Measurements from ENCODE around the gene CEP57L1.
"Not testable (repeated sequence)": the region's sequence is repeated elsewhere in the genome, so short reads cannot be mapped to it uniquely, and the experiment has no call there.

The CEP57L1 gene

GRCh38 chr6:109081516-109082187 is 13.7 kb upstream of the CEP57L1 start:
- Histone ChIP-seq H3K36me3 (ENCODE audit: insufficient read depth) (no peaks in the 10 kb centered on the region), H3K4me1 (ENCODE audit: low read depth, poor library complexity, severe bottlenecking) (peaks cover 8% of the 10 kb centered on the region), H3K4me2 (no peak overlapping the region), H3K9ac (no peak overlapping the region), H3K4me3 (IDR thresholded peaks at IDR 0.05; ENCODE audit: insufficient read depth, low read depth, low read length) (no peak overlapping the region), H3K27me3 (ENCODE audit: insufficient read depth, low read depth) (no peaks in the 10 kb centered on the region), H3K79me2 (ENCODE audit: insufficient read depth, low read depth) (no peaks in the 10 kb centered on the region), H3K27ac (no peak overlapping the region), H2AFZ (ENCODE audit: low read depth) (no peak overlapping the region), H4K20me1 (ENCODE audit: insufficient read depth) (no peaks in the 10 kb centered on the region)
- no peak for TF ChIP-seq CTCF (conservative IDR thresholded peaks at IDR 0.05; ENCODE audit: low read depth, low read length)

GRCh38 chr6:109082188-109082577 is 13.1 kb upstream of the CEP57L1 start:
- Histone ChIP-seq H3K36me3 (ENCODE audit: insufficient read depth) (no peaks in the 10 kb centered on the region), H3K27me3 (ENCODE audit: insufficient read depth, low read depth) (no peaks in the 10 kb centered on the region), H3K4me3 (IDR thresholded peaks at IDR 0.05; ENCODE audit: insufficient read depth, low read depth, low read length) (no peak overlapping the region), H3K4me1 (ENCODE audit: low read depth, poor library complexity, severe bottlenecking) (peaks cover 8% of the 10 kb centered on the region), H2AFZ (ENCODE audit: low read depth) (no peak overlapping the region), H4K20me1 (ENCODE audit: insufficient read depth) (no peaks in the 10 kb centered on the region), H3K4me2 (no peak overlapping the region), H3K27ac (no peak overlapping the region), H3K9ac (no peak overlapping the region), H3K79me2 (ENCODE audit: insufficient read depth, low read depth) (no peaks in the 10 kb centered on the region)
- TF ChIP-seq CTCF (conservative IDR thresholded peaks at IDR 0.05; ENCODE audit: low read depth, low read length) = no peak

- no peak for TF ChIP-seq CTCF (conservative IDR thresholded peaks at IDR 0.05; ENCODE audit: low read depth, low read length)
- H2AFZ ChIP-seq (ENCODE audit: low read depth) = no peak overlapping the region
- no peaks in the 10 kb centered on the region for H3K36me3 ChIP-seq (ENCODE audit: insufficient read depth)
- no peaks in the 10 kb centered on the region for H4K20me1 ChIP-seq (ENCODE audit: insufficient read depth)
- peaks cover 11% of the 10 kb centered on the region for H3K4me1 ChIP-seq (ENCODE audit: low read depth, poor library complexity, severe bottlenecking)
- no peaks in the 10 kb centered on the region for H3K27me3 ChIP-seq (ENCODE audit: insufficient read depth, low read depth)
- H3K27ac ChIP-seq = no peak overlapping the region
- H3K4me2 ChIP-seq = no peak overlapping the region
- H3K4me3 ChIP-seq (IDR thresholded peaks at IDR 0.05; ENCODE audit: insufficient read depth, low read depth, low read length) = no peak overlapping the region
- no peak overlapping the region for H3K9ac ChIP-seq
- H3K79me2 ChIP-seq (ENCODE audit: insufficient read depth, low read depth) = no peaks in the 10 kb centered on the region
These were observed 11.7 kb upstream of the CEP57L1 start for GRCh38 chr6:109083657-109084056.

- not testable (repeated sequence) for H3K36me3 ChIP-seq (ENCODE audit: insufficient read depth); H4K20me1 ChIP-seq (ENCODE audit: insufficient read depth); H3K4me3 ChIP-seq (IDR thresholded peaks at IDR 0.05; ENCODE audit: insufficient read depth, low read depth, low read length); H3K4me2 ChIP-seq; H2AFZ ChIP-seq (ENCODE audit: low read depth); H3K27me3 ChIP-seq (ENCODE audit: insufficient read depth, low read depth); H3K79me2 ChIP-seq (ENCODE audit: insufficient read depth, low read depth); H3K27ac ChIP-seq; H3K9ac ChIP-seq
- H3K4me1 ChIP-seq (ENCODE audit: low read depth, poor library complexity, severe bottlenecking) = peaks cover 14% of the 10 kb centered on the region
These were observed 11.2 kb upstream of the CEP57L1 start for GRCh38 chr6:109084146-109084545.

GRCh38 chr6:109087661-109088264 is 7.5 kb upstream of the CEP57L1 start:
- Histone ChIP-seq H3K27ac (no peak overlapping the region), H4K20me1 (ENCODE audit: insufficient read depth) (no peaks in the 10 kb centered on the region), H3K9ac (no peak overlapping the region), H2AFZ (ENCODE audit: low read depth) (no peak overlapping the region), H3K27me3 (ENCODE audit: insufficient read depth, low read depth) (no peaks in the 10 kb centered on the region), H3K4me1 (ENCODE audit: low read depth, poor library complexity, severe bottlenecking) (peaks cover 27% of the 10 kb centered on the region), H3K4me3 (IDR thresholded peaks at IDR 0.05; ENCODE audit: insufficient read depth, low read depth, low read length) (no peak overlapping the region), H3K36me3 (ENCODE audit: insufficient read depth) (no peaks in the 10 kb centered on the region), H3K79me2 (ENCODE audit: insufficient read depth, low read depth) (peaks cover 14% of the 10 kb centered on the region; the same call in 1 of the 2 replicates), H3K4me2 (no peak overlapping the region)
- TF ChIP-seq CTCF (conservative IDR thresholded peaks at IDR 0.05; ENCODE audit: low read depth, low read length) = no peak

All from KMS-11 (cell line).